ENCODE results near the gene IFNLR1.

Gene IFNLR1

DNA sequence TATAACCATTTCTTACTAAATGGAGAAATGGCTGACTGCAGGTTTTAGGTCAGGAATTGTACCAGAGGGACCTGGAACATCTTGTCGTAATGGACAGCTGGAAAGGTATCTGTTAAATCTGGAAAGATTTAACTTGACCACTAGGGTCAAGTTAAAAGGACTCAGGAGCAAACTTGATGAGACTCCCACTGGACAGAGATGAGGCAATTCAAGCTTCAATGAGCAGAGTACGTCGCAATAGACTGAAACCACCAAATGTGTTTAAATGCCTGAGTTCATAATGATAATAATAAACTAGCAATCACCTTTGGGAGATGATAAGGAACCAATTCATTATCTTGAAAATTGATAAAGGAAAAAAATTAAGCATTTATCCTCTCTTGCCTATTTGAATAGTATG lies 8.7 kb downstream of the IFNLR1 start:
- Histone ChIP-seq H3K4me3 (ENCODE audit: insufficient read depth, low read length, poor library complexity, severe bottlenecking) (no peak overlapping the region), H3K9ac (ENCODE audit: low read length) (no peak overlapping the region), H3K36me3 (ENCODE audit: low read length) (peaks cover 43% of the 10 kb centered on the region), H3K79me2 (ENCODE audit: insufficient read depth, low read length) (peaks cover 100% of the 10 kb centered on the region), H4K20me1 (ENCODE audit: low read depth, low read length) (peaks cover 14% of the 10 kb centered on the region; the same call in 1 of the 2 replicates), H3F3A (ENCODE audit: insufficient read depth) (peaks cover 24% of the 10 kb centered on the region), H3K27me3 (ENCODE audit: low read length) (no peaks in the 10 kb centered on the region), H3K9me2 (replicated peaks; ENCODE audit: insufficient read depth, low read length) (no peaks in the 10 kb centered on the region), H3K27ac (ENCODE audit: low read depth, low read length) (no peak overlapping the region; the same call in 1 of the 2 replicates), H2AFZ (ENCODE audit: low read depth, low read length, severe bottlenecking) (no peak overlapping the region), H3K4me2 (ENCODE audit: low read depth, low read length, poor library complexity, severe bottlenecking) (peak overlapping the region; percentile 1), H3K9me3 (ENCODE audit: insufficient read depth, low read length) (no peaks in the 10 kb centered on the region)
- TF ChIP-seq CTCF (IDR thresholded peaks at IDR 0.05; ENCODE audit: insufficient read depth, low read length, poor library complexity, severe bottlenecking): no peak
- TF ChIP-seq EZH2phosphoT487 (conservative IDR thresholded peaks at IDR 0.05; ENCODE audit: low read length): no peak

DNA sequence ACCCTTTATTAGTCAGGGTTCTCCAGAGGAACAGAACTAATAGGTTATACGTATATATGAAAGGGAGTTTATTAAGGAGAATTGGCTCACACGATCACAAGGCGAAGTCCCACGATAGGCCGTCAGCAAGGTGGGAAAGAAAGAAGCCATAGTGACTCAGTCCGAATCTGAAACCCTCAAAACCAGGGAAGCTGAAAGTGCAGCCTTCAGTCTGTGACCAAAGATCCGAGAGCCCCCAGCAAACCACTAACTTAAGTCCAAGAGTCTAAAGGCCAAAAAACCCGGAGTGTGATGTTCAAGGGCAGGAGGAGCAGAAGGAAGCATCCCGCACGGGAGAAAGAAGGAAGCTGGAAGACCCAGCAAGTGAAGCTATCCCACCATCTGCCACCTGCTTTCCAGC lies 9.9 kb downstream of the IFNLR1 start:
- no peak for TF ChIP-seq CTCF (IDR thresholded peaks at IDR 0.05; ENCODE audit: insufficient read depth, low read length, poor library complexity, severe bottlenecking)
- peaks cover 100% of the 10 kb centered on the region for H3K79me2 ChIP-seq (ENCODE audit: insufficient read depth, low read length)
- H3K4me2 ChIP-seq (ENCODE audit: low read depth, low read length, poor library complexity, severe bottlenecking): peak overlapping the region; percentile 30

GRCh38 chr1:24175033-24175755 lies 11.9 kb downstream of the IFNLR1 start:
- no peaks in the 10 kb centered on the region for H3K9me3 ChIP-seq (ENCODE audit: insufficient read depth, low read length)
- H3K4me3 ChIP-seq (ENCODE audit: insufficient read depth, low read length, poor library complexity, severe bottlenecking): no peak overlapping the region
- H3K4me2 ChIP-seq (ENCODE audit: low read depth, low read length, poor library complexity, severe bottlenecking): no peak overlapping the region
- H3K9me2 ChIP-seq (replicated peaks; ENCODE audit: insufficient read depth, low read length): no peaks in the 10 kb centered on the region
- H4K20me1 ChIP-seq (ENCODE audit: low read depth, low read length): peaks cover 24% of the 10 kb centered on the region
- no peak for TF ChIP-seq EZH2phosphoT487 (conservative IDR thresholded peaks at IDR 0.05; ENCODE audit: low read length)
- no peak for TF ChIP-seq CTCF (IDR thresholded peaks at IDR 0.05; ENCODE audit: insufficient read depth, low read length, poor library complexity, severe bottlenecking)
- H3K36me3 ChIP-seq (ENCODE audit: low read length): peaks cover 59% of the 10 kb centered on the region
- H3K27me3 ChIP-seq (ENCODE audit: low read length): no peaks in the 10 kb centered on the region
- H3K27ac ChIP-seq (ENCODE audit: low read depth, low read length): peak overlapping the region; percentile 27; the same call in 1 of the 2 replicates
- peaks cover 100% of the 10 kb centered on the region for H3K79me2 ChIP-seq (ENCODE audit: insufficient read depth, low read length)
- H2AFZ ChIP-seq (ENCODE audit: low read depth, low read length, severe bottlenecking): no peak overlapping the region
- H3F3A ChIP-seq (ENCODE audit: insufficient read depth): peaks cover 34% of the 10 kb centered on the region
- H3K9ac ChIP-seq (ENCODE audit: low read length): no peak overlapping the region; the same call in 1 of the 2 replicates

More for the DNA sequence above, 9.9 kb downstream of the IFNLR1 start:
- H3K36me3 ChIP-seq (ENCODE audit: low read length): peaks cover 55% of the 10 kb centered on the region
- peaks cover 14% of the 10 kb centered on the region for H4K20me1 ChIP-seq (ENCODE audit: low read depth, low read length)
- H3K9me2 ChIP-seq (replicated peaks; ENCODE audit: insufficient read depth, low read length): no peaks in the 10 kb centered on the region
- no peaks in the 10 kb centered on the region for H3K27me3 ChIP-seq (ENCODE audit: low read length)
- peaks cover 34% of the 10 kb centered on the region for H3F3A ChIP-seq (ENCODE audit: insufficient read depth)
- H3K4me3 ChIP-seq (ENCODE audit: insufficient read depth, low read length, poor library complexity, severe bottlenecking): no peak overlapping the region
- H2AFZ ChIP-seq (ENCODE audit: low read depth, low read length, severe bottlenecking): no peak overlapping the region
- no peaks in the 10 kb centered on the region for H3K9me3 ChIP-seq (ENCODE audit: insufficient read depth, low read length)
- H3K27ac ChIP-seq (ENCODE audit: low read depth, low read length): peak overlapping the region; percentile 42
- H3K9ac ChIP-seq (ENCODE audit: low read length): no peak overlapping the region

All from SU-DHL-6 (cell line).